OCI-LY1 (cell line): ENCODE data around the gene KCNIP4.

ENCODE experiments used
- H2AFZ ChIP-seq: fragments of 200-600 bp; sonication (generic), shearing (Covaris generic); 2 replicates; pipeline ENCODE4 v1.6.0; 2014; ENCODE audit warnings: antibody characterized with exemption, mild to moderate bottlenecking, low read length
- H3F3A ChIP-seq: fragments of 200-600 bp; sonication (generic), shearing (Covaris generic); 2 replicates; pipeline ENCODE4 v1.6.0; 2014; ENCODE audit warnings: mild to moderate bottlenecking, antibody characterized with exemption, low read length, moderate library complexity; ENCODE audit not compliant: insufficient read depth
- H3K27ac ChIP-seq: fragments of 200-600 bp; sonication (generic); 2 replicates; pipeline ENCODE4 v1.5.1; 2014; ENCODE audit warnings: low read length, mixed run types, mild to moderate bottlenecking, low read depth; ENCODE audit not compliant: poor library complexity, severe bottlenecking
- H3K27me3 ChIP-seq: fragments of 200-600 bp; sonication (generic); 2 replicates; pipeline ENCODE4 v1.6.0; 2014; ENCODE audit warnings: antibody characterized with exemption, mild to moderate bottlenecking, low read length, moderate library complexity; ENCODE audit not compliant: insufficient read depth
- H3K36me3 ChIP-seq: fragments of 200-600 bp; sonication (generic); 2 replicates; pipeline ENCODE4 v1.6.1; 2014; ENCODE audit warnings: mild to moderate bottlenecking, antibody characterized with exemption, low read length, moderate library complexity, mixed read lengths; ENCODE audit not compliant: insufficient read depth
- H3K4me1 ChIP-seq: fragments of 200-600 bp; sonication (generic); 2 replicates; pipeline ENCODE4 v1.5.1; 2014; ENCODE audit warnings: mild to moderate bottlenecking, low read length, moderate library complexity; ENCODE audit not compliant: insufficient read depth, severe bottlenecking
- H3K4me2 ChIP-seq: fragments of 200-600 bp; sonication (generic), shearing (Covaris generic); 2 replicates; pipeline ENCODE4 v1.6.1; 2014; ENCODE audit warnings: low read length
- H3K4me3 ChIP-seq: fragments of 200-600 bp; sonication (generic); 2 replicates; pipeline ENCODE4 v1.5.1; 2014; ENCODE audit warnings: low read length, low read depth, mild to moderate bottlenecking, mixed read lengths; ENCODE audit not compliant: poor library complexity, severe bottlenecking
- H3K79me2 ChIP-seq: fragments of 200-600 bp; shearing (Covaris generic); 2 replicates; pipeline ENCODE4 v1.6.1; 2016; ENCODE audit warnings: mixed run types, low read length, mixed read lengths; ENCODE audit not compliant: insufficient read depth
- H3K9ac ChIP-seq: fragments of 200-600 bp; sonication (generic), shearing (Covaris generic); 2 replicates; pipeline ENCODE4 v1.6.1; 2014; ENCODE audit warnings: mild to moderate bottlenecking, low read length, mixed read lengths
- H3K9me2 ChIP-seq: fragments of 200-600 bp; sonication (generic), shearing (Covaris generic); 2 replicates; pipeline ENCODE4 v1.6.1; 2014; ENCODE audit warnings: low read depth, mild to moderate bottlenecking, low read length, mixed read lengths
- H3K9me3 ChIP-seq: fragments of 200-600 bp; shearing (Covaris generic); 2 replicates; pipeline ENCODE4 v1.6.1; 2014; ENCODE audit warnings: low read length, mixed read lengths
- H4K20me1 ChIP-seq: fragments of 200-600 bp; sonication (generic), shearing (Covaris generic); 2 replicates; pipeline ENCODE4 v1.6.0; 2016; ENCODE audit warnings: mild to moderate bottlenecking, low read length; ENCODE audit not compliant: insufficient read depth
- CTCF ChIP-seq: fragments of 200-600 bp; sonication (generic), shearing (Covaris generic); IDR thresholded peaks from 2 replicates; pipeline ENCODE4 v1.5.1; 2017; ENCODE audit warnings: mild to moderate bottlenecking, antibody characterized with exemption, low read length, moderate library complexity, mixed read lengths
- EZH2 ChIP-seq: fragments of 200-600 bp; sonication (generic), shearing (Covaris generic); IDR thresholded peaks from 2 replicates; pipeline ENCODE4 v1.8.0; 2017; ENCODE audit warnings: borderline replicate concordance, mixed run types, mild to moderate bottlenecking, antibody characterized with exemption, low read length, moderate library complexity, mixed read lengths

Gene KCNIP4

GRCh38 chr4:21677173-21677572 is 271.4 kb downstream of the KCNIP4 start:
- H2AFZ ChIP-seq, result no peak overlapping the region
- H3K27me3 ChIP-seq, result no peaks in the 10 kb centered on the region
- no peak overlapping the region for H3K4me2 ChIP-seq
- H3K4me1 ChIP-seq, result no peaks in the 10 kb centered on the region
- no peak for TF ChIP-seq EZH2
- TF ChIP-seq CTCF, result no peak
- H3K9me2 ChIP-seq, result no peaks in the 10 kb centered on the region
- no peaks in the 10 kb centered on the region for H3K9me3 ChIP-seq
- H3K27ac ChIP-seq, result no peak overlapping the region
- H3F3A ChIP-seq, result no peaks in the 10 kb centered on the region
- H3K36me3 ChIP-seq, result no peaks in the 10 kb centered on the region
- no peak overlapping the region for H3K4me3 ChIP-seq
- no peak overlapping the region for H3K9ac ChIP-seq
- no peaks in the 10 kb centered on the region for H3K79me2 ChIP-seq
- no peaks in the 10 kb centered on the region for H4K20me1 ChIP-seq

GRCh38 chr4:21664355-21664754 is 284.2 kb downstream of the KCNIP4 start:
- no peaks in the 10 kb centered on the region for H3K9me2 ChIP-seq
- no peaks in the 10 kb centered on the region for H4K20me1 ChIP-seq
- no peak for TF ChIP-seq EZH2

GRCh38 chr4:21656832-21657231 is 291.7 kb downstream of the KCNIP4 start:
- H3K27me3 ChIP-seq, result no peaks in the 10 kb centered on the region
- no peaks in the 10 kb centered on the region for H3K79me2 ChIP-seq
- no peaks in the 10 kb centered on the region for H3K9me2 ChIP-seq
- no peaks in the 10 kb centered on the region for H4K20me1 ChIP-seq
- H3K9ac ChIP-seq, result no peak overlapping the region
- H2AFZ ChIP-seq, result no peak overlapping the region
- no peaks in the 10 kb centered on the region for H3F3A ChIP-seq
- H3K4me2 ChIP-seq, result no peak overlapping the region
- H3K36me3 ChIP-seq, result no peaks in the 10 kb centered on the region
- H3K4me3 ChIP-seq, result no peak overlapping the region
- no peaks in the 10 kb centered on the region for H3K9me3 ChIP-seq
- H3K27ac ChIP-seq, result no peak overlapping the region
- TF ChIP-seq CTCF (no peak), EZH2 (no peak)
- no peaks in the 10 kb centered on the region for H3K4me1 ChIP-seq

More at GRCh38 chr4:21664355-21664754, 284.2 kb downstream of the KCNIP4 start:
- Histone ChIP-seq H3K9ac (no peak overlapping the region), H3K36me3 (no peaks in the 10 kb centered on the region), H3K4me3 (no peak overlapping the region), H3K9me3 (no peaks in the 10 kb centered on the region), H3K4me1 (no peaks in the 10 kb centered on the region), H3K79me2 (no peaks in the 10 kb centered on the region), H2AFZ (no peak overlapping the region), H3K27ac (no peak overlapping the region), H3K4me2 (no peak overlapping the region), H3F3A (no peaks in the 10 kb centered on the region), H3K27me3 (no peaks in the 10 kb centered on the region)

DNA sequence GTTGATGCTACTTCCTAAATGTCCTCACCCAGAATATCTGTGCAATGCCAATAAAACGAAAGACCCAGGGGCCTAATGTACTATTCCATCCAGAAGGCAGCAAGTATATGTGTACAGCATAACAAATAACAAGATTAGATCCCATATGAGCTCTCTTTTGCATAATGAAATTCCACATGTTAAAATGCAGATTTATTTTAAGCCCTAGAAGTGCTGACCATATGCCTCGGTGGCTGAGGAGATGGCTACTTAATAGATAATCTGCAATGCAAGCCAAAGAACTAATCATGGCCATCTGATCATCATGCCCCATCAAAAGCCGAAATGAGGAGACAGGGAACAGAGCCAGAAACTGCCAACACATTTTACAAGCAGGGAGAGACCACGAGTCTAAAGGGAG is 293.5 kb downstream of the KCNIP4 start:
- Histone ChIP-seq H3K36me3 (no peaks in the 10 kb centered on the region), H3K9ac (no peak overlapping the region), H3K9me2 (no peaks in the 10 kb centered on the region), H3K27me3 (no peaks in the 10 kb centered on the region), H3K4me3 (no peak overlapping the region), H3K27ac (no peak overlapping the region), H4K20me1 (no peaks in the 10 kb centered on the region), H3K9me3 (no peaks in the 10 kb centered on the region), H3K79me2 (no peaks in the 10 kb centered on the region), H3K4me1 (no peaks in the 10 kb centered on the region), H2AFZ (no peak overlapping the region), H3F3A (no peaks in the 10 kb centered on the region), H3K4me2 (no peak overlapping the region)
- TF ChIP-seq EZH2, result no peak
- no peak for TF ChIP-seq CTCF
